Activated T-helper 2 cell treated with anti-CD3 and anti-CD28 coated beads, Interferon-gamma antibody, Interleukin-2, Interleukin-4, amounts not matched to agents 10 μg/mL and 5 μg/mL and 100 μg/mL, durations not matched to agents 14 hours and 24 hours and 36 hours (primary cell): ENCODE results near the gene KLF16. TPM values are rescaled to one million over a fixed set of nuclear protein-coding genes. Genes with fewer than 3 reads are reported as not detected.

Source experiments
- DNase-seq: peaks from one replicate; pipeline ENCODE4 v3.0.0; 2021; ENCODE audit warnings: low spot score
- H3K27ac Mint-ChIP-seq: one replicate; pipeline ENCODE4 v1.8.0; 2021; ENCODE audit warnings: mixed read lengths
- H3K27me3 Mint-ChIP-seq: one replicate; pipeline ENCODE4 v1.8.0; 2021; ENCODE audit warnings: low read depth, mixed read lengths
- H3K36me3 Mint-ChIP-seq: one replicate; pipeline ENCODE4 v1.8.0; 2021; ENCODE audit warnings: low read depth, mixed read lengths
- H3K4me1 Mint-ChIP-seq: one replicate; pipeline ENCODE4 v1.8.0; 2021; ENCODE audit warnings: low read depth, mixed read lengths
- H3K4me3 Mint-ChIP-seq: one replicate; pipeline ENCODE4 v1.8.0; 2021; ENCODE audit warnings: low read depth, mild to moderate bottlenecking, moderate library complexity, mixed read lengths
- H3K9me3 Mint-ChIP-seq: one replicate; pipeline ENCODE4 v1.8.0; 2021; ENCODE audit warnings: mixed read lengths
- intact Hi-C: fragments of 100-400 bp; cut with micrococcal nuclease; formaldehyde crosslinking; loops from one replicate; pipeline ENCODE4 v1.15.1; 2023
- total RNA-seq: library from RNA; stranded (reverse); gene quantifications from 2 replicates; pipeline ENCODE4 v1.2.3, GENCODE V29; 2022

KLF16 gene
- total RNA-seq = 31.2 and 32.1 TPM in 2 replicates

- Mint-ChIP-seq H3K4me1 (peaks cover 12% of the 10 kb centered on the region), H3K4me3 (peak within 1 kb of the TSS; percentile 96), H3K9me3 (no peaks in the 10 kb centered on the region), H3K36me3 (no peaks in the 10 kb centered on the region), H3K27ac (peak within 1 kb of the TSS; percentile 91), H3K27me3 (no peaks in the 10 kb centered on the region)
- intact Hi-C loops = loop anchor here (1.0 kb wide), 1 partner anchor 8 kb away; no protein-coding TSS in a partner anchor
- no peak for DNase-seq
These were observed at the start of gene KLF16 for GRCh38 chr19:1863328-1863637. Gene KLF16, minus strand, starts transcription at chr19:1863579. Its CDS starts 82 bp downstream, at chr19:1863497.

DNA sequence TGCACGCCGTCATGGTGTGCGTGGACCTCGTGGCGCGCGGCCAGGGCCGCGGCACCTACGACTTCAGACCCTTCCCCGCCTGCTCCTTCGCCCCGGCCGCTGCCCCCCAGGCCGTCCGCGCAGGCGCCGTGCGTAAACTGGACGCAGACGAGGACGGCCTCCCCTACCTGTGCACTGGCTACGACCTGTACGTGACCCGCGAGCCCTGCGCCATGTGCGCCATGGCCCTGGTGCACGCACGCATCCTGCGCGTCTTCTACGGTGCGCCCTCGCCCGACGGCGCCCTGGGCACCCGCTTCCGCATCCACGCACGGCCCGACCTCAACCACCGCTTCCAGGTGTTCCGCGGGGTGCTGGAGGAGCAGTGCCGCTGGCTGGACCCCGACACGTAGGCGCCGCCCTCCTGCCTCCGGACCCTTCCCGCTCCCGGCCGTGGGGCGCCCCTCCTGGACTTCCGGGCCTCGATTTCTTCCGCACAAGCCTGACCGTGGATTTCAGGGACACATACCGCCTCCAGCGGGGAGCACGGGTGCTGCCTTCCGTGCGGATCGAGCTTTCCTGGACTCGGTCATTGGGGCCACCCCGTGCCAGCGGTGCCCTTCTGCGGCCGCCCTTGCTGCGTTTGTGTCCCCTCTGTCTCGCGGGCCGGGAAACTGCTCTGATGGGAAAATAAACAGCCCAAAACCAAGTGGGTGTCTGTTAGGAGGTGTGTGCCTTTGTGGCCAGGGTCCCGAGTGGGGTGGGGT is 49.6 kb upstream of the KLF16 start:
- H3K27ac Mint-ChIP-seq = no peak overlapping the region
- H3K4me1 Mint-ChIP-seq = peaks cover 3% of the 10 kb centered on the region
- peaks cover 5% of the 10 kb centered on the region for H3K36me3 Mint-ChIP-seq
- H3K27me3 Mint-ChIP-seq = no peaks in the 10 kb centered on the region
- no peak for DNase-seq
- intact Hi-C loops = no loop called here
- no peak overlapping the region for H3K4me3 Mint-ChIP-seq
- no peaks in the 10 kb centered on the region for H3K9me3 Mint-ChIP-seq

DNA sequence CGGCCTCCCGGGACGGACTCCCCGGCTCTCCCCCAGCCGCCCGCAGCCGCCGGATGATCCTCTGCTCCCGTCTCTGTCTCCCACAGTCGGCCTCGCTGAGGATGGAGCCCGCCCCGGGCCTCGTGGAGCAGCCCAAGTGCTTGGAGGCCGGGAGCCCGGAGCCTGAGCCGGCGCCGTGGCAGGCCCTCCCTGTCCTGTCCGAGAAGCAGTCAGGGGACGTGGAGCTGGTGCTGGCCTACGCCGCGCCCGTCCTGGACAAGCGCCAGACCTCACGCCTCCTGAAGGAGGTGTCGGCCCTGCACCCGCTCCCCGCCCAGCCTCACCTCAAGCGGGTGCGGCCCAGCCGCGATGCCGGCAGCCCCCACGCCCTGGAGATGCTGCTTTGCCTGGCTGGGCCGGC is 48.6 kb upstream of the KLF16 start:
- no peaks in the 10 kb centered on the region for H3K9me3 Mint-ChIP-seq
- no peak overlapping the region for H3K4me3 Mint-ChIP-seq
- peaks cover 5% of the 10 kb centered on the region for H3K36me3 Mint-ChIP-seq
- no peak overlapping the region for H3K27ac Mint-ChIP-seq
- intact Hi-C loops = no loop called here
- H3K4me1 Mint-ChIP-seq = peaks cover 3% of the 10 kb centered on the region
- no peak for DNase-seq
- no peaks in the 10 kb centered on the region for H3K27me3 Mint-ChIP-seq

DNA sequence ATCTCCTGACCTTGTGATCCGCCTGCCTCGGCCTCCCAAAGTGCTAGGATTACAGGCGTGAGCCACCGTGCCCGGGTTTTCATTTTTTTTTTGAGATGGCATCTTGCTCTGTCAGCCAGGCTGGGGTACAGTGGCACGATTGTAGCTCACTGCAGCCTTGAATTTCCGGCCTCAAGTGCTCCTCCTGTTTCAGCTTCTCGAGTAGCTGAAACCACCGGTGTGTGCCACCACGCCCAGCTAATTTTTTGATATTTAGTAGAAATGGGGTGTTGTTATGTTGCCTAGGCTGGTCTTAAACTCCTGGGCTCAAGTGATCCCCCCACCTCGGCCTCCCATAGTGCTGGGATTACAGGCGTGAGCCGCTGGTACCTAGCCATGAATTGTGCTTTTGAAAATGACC is 47.7 kb upstream of the KLF16 start:
- no peak overlapping the region for H3K4me3 Mint-ChIP-seq
- no peaks in the 10 kb centered on the region for H3K9me3 Mint-ChIP-seq
- intact Hi-C loops = no loop called here
- H3K36me3 Mint-ChIP-seq = peaks cover 5% of the 10 kb centered on the region
- no peak overlapping the region for H3K27ac Mint-ChIP-seq
- no peak for DNase-seq
- H3K4me1 Mint-ChIP-seq = peaks cover 3% of the 10 kb centered on the region
- no peaks in the 10 kb centered on the region for H3K27me3 Mint-ChIP-seq

DNA sequence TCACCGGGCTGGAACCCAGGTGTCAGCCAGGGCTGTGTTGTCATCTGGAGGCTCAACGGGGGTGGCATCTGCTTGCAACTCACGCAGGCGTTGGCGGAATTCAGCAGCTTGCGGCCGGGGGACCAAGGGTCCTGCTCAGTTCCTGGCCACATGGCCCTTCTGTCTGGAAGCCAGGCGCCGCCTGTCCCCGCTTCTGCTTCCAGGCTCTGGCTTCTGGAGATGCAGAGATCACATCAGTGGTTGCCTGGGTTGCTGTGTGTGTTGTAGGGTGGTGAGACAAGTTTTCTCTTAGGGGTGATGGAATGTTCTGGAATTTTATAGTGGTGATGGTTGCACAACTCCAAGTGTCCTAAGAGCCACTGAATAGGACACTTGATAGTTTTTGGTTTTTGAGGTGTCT is 46.8 kb upstream of the KLF16 start:
- H3K4me3 Mint-ChIP-seq = no peak overlapping the region
- intact Hi-C loops = no loop called here
- no peak for DNase-seq
- H3K4me1 Mint-ChIP-seq = peaks cover 6% of the 10 kb centered on the region
- no peaks in the 10 kb centered on the region for H3K9me3 Mint-ChIP-seq
- peaks cover 5% of the 10 kb centered on the region for H3K36me3 Mint-ChIP-seq
- no peaks in the 10 kb centered on the region for H3K27me3 Mint-ChIP-seq
- no peak overlapping the region for H3K27ac Mint-ChIP-seq

GRCh38 chr19:1909761-1910080 is 46.3 kb upstream of the KLF16 start:
- Mint-ChIP-seq H3K36me3 (peaks cover 5% of the 10 kb centered on the region), H3K9me3 (no peaks in the 10 kb centered on the region), H3K27me3 (no peaks in the 10 kb centered on the region), H3K4me1 (peaks cover 7% of the 10 kb centered on the region), H3K4me3 (no peak overlapping the region), H3K27ac (no peak overlapping the region)
- no peak for DNase-seq
- intact Hi-C loops = no loop called here

- Mint-ChIP-seq H3K27ac (no peak overlapping the region), H3K4me1 (peaks cover 18% of the 10 kb centered on the region), H3K27me3 (no peaks in the 10 kb centered on the region), H3K9me3 (no peaks in the 10 kb centered on the region), H3K4me3 (no peak overlapping the region), H3K36me3 (peaks cover 2% of the 10 kb centered on the region)
- no peak for DNase-seq
- intact Hi-C loops = no loop called here
These were observed 44.9 kb upstream of the KLF16 start for GRCh38 chr19:1908364-1908678.

DNA sequence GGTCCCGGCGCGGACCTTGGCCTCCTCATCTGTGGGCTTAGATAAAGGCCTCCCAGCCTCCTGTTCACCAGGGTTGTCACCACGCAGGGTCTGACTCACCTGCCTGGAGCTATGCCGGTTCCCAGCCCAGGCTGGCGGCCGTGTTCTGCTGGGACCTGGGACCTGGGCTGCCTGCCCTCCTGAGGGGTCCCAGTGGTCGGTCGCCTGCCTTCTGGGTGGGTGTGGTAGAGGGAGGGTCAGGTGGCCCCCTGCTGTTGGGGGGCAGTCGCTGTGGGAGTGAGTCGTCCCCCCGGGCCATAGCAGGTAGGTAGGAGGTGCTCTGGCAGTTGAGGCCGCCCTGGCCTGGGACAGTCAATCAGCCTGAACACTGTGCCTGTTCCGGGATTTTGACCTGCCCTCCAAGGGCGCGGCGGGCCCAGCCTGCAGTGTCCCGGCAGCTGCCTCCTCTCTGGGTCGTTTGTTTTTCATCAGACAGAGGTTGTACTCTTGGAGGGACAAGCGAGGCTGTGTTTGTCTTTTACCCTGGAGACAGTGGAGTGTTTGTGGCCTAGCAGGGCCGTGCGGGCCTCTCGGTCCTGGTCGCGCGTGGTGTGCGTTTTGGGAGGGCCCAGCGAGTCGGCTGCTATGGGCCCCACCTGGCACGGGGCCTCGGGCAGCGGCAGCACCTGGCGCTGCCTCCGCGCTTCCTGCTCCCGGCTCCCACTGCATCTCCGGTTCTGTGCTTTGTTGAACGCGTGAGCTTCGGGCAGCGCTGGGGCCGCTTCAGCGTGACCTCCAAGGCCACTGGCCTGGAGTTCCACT is 44.4 kb upstream of the KLF16 start:
- Mint-ChIP-seq H3K9me3 (no peaks in the 10 kb centered on the region), H3K4me1 (peaks cover 22% of the 10 kb centered on the region), H3K27ac (no peak overlapping the region), H3K36me3 (no peaks in the 10 kb centered on the region), H3K4me3 (no peak overlapping the region), H3K27me3 (no peaks in the 10 kb centered on the region)
- DNase-seq = no peak
- intact Hi-C loops = no loop called here

- Mint-ChIP-seq H3K36me3 (no peaks in the 10 kb centered on the region), H3K9me3 (no peaks in the 10 kb centered on the region), H3K27me3 (no peaks in the 10 kb centered on the region), H3K27ac (no peak overlapping the region), H3K4me1 (peaks cover 22% of the 10 kb centered on the region), H3K4me3 (peak overlapping the region; percentile 21)
- intact Hi-C loops = no loop called here
- DNase-seq = no peak
These were observed 43.7 kb upstream of the KLF16 start for GRCh38 chr19:1906985-1907562.

DNA sequence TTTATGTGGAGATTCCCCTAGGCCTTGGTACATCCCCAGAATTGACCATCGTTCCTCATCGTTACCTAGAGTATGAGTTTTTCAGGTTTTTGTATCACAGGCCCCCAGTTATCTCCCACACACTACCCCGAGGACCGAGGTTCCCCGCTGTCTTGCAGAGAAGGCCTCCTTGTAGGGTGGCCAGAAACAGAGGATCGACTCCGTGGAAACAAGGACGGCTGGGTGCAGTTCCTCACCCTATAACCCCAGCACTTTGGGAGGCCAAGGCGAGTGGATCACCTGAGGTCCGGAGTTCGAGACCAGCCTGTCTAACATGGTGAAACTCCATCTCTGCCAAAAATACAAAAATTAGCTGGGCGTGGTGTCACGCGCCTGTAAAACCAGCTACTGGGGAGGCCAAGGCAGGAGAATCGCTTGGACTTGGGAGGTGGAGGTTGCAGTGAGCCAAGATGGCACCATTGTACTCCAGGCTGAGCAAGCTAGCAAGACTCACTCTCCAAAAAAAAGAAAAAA is 42.5 kb upstream of the KLF16 start:
- Mint-ChIP-seq H3K4me3 (peak overlapping the region; percentile 90), H3K4me1 (peaks cover 22% of the 10 kb centered on the region), H3K27me3 (no peaks in the 10 kb centered on the region), H3K27ac (peak overlapping the region; percentile 88), H3K36me3 (no peaks in the 10 kb centered on the region), H3K9me3 (no peaks in the 10 kb centered on the region)
- intact Hi-C loops = loop anchor here (1.0 kb wide), 3 partner anchors 21 to 42 kb away; partner anchors contain the start of gene ABHD17A
- DNase-seq = no peak

DNA sequence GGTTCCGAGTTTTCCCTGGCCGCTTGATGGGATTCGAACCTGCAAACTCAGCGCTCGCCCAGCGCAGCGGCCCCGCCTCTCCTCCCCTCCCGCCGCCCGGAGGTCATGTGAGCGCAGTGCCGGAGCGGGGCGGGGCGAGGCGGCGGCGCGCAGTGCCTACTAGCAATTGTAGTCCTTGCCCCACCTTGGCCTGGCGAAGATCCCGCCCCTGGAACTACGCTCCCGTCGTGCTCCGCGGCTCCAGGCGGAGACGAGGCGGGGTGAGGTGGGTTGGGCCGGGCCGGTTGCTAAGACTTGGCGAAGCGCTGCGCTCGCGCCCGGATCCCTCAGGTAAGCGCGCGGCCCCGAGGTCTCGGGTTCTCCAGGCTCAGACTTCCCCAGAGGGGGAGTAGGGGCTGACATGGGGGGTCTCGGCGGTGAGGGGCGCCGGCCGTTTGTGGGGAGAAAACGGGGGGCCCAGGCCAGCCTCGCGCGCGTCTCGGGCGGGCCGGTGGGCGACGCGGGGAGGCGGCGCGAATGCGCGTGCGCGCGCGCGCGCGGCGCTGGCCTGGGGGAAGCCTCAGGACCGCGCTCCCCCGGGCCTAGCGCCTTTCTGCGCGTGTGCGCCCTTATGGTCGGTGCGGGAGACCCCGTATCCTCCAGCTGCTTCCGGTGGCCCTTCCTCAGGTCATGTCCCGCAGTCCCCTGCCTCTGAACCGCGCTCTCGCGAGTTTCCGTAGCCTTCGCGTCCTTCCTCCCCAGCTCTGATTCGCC is 41.9 kb upstream of the KLF16 start, which contains the start of the genes ADAT3 and SCAMP4:
ADAT3 (plus strand) TSS at position 290 of the 753 bp plus-strand sequence. CDS start 6,649 bp downstream, outside the sequence.
SCAMP4 (plus strand) TSS at position 290 of the 753 bp plus-strand sequence. CDS start 9,621 bp downstream, outside the sequence.
- Mint-ChIP-seq H3K27ac (peak within 1 kb of the TSS; percentile 88), H3K9me3 (no peaks in the 10 kb centered on the region), H3K4me3 (peak within 1 kb of the TSS; percentile 90), H3K27me3 (no peaks in the 10 kb centered on the region), H3K4me1 (peaks cover 21% of the 10 kb centered on the region), H3K36me3 (no peaks in the 10 kb centered on the region)
- peak; percentile 99 for DNase-seq
- intact Hi-C loops = loop anchor here (1.0 kb wide), 3 partner anchors 20 to 41 kb away; partner anchors contain the start of gene ABHD17A

- no peak for DNase-seq
- intact Hi-C loops = loop anchor here (1.0 kb wide), 3 partner anchors 19 to 40 kb away; partner anchors contain the start of gene ABHD17A
- Mint-ChIP-seq H3K4me3 (peak overlapping the region; percentile 83), H3K36me3 (no peaks in the 10 kb centered on the region), H3K4me1 (peaks cover 20% of the 10 kb centered on the region), H3K27ac (peak overlapping the region; percentile 78), H3K9me3 (no peaks in the 10 kb centered on the region), H3K27me3 (no peaks in the 10 kb centered on the region)
These were observed 41.4 kb upstream of the KLF16 start for GRCh38 chr19:1904860-1905109.
